Prostate gland (tissue), 2 donors: ENCODE results near the gene NXPH4. TPM values are rescaled to one million over a fixed set of nuclear protein-coding genes. Genes with fewer than 3 reads are reported as not detected.
A peak's percentile ranks its signal among the peaks of the same experiment; 100 is the strongest.

Source experiments
- DNase-seq: peaks from one replicate; pipeline ENCODE4 v3.0.0-alpha.2; 2019; ENCODE audit warnings: low spot score
- H3K27ac ChIP-seq, 2 donors: fragments of 200-600 bp; sonication (generic); 2 replicates each; pipeline ENCODE4 v1.5.1; 2017 to 2019
- H3K27me3 ChIP-seq: fragments of 200-600 bp; sonication (generic); replicated peaks from 2 replicates; pipeline ENCODE4 v1.5.1; 2019; ENCODE audit not compliant: insufficient read depth
- H3K36me3 ChIP-seq, 2 donors: fragments of 200-600 bp; sonication (generic); 1 replicate in 1 of 2; 2 replicates in 1 of 2; pipeline versions ENCODE4 v1.5.1 to v1.8.1; 2017 to 2019
- H3K4me1 ChIP-seq: fragments of 200-600 bp; sonication (generic); replicated peaks from 2 replicates; pipeline ENCODE4 v1.5.1; 2019
- H3K4me3 ChIP-seq, 2 donors: fragments of 200-600 bp; sonication (generic); 2 replicates each; pipeline ENCODE4 v1.5.1; 2017 to 2019
- H3K9me3 ChIP-seq: fragments of 200-600 bp; sonication (generic); 2 replicates; pipeline ENCODE4 v1.5.1; 2017
- CTCF ChIP-seq, 4 experiments: fragments of 200-600 bp in 2 of 4; fragments of 450-650 bp in 2 of 4; sonication (generic) in 2 of 4; IDR thresholded peaks; 1 replicate in 3 of 4; 2 replicates in 1 of 4; pipeline ENCODE4 v1.5.1; 2016 to 2019; ENCODE audit warnings: antibody characterized with exemption in 4 of 4, mild to moderate bottlenecking in 2 of 4, moderate library complexity in 2 of 4
- POLR2A ChIP-seq: fragments of 450-650 bp; IDR thresholded peaks from one replicate; pipeline ENCODE4 v1.6.1; 2016; ENCODE audit warnings: antibody characterized with exemption, mild to moderate bottlenecking
- POLR2AphosphoS5 ChIP-seq: sonication (generic); formaldehyde crosslinking; IDR thresholded peaks from one replicate; pipeline ENCODE4 v1.6.1; 2017; ENCODE audit warnings: antibody characterized with exemption
- WGBS: methylation state at CpG from one replicate; pipeline ENCODE4 v1.1.5; 2018; 5-methylcytosine and 5-hydroxymethylcytosine counted together
- intact Hi-C: fragments of 100-400 bp; cut with DNase I; formaldehyde crosslinking; loops from one replicate; pipeline ENCODE4 v1.14.2; 2022
- total RNA-seq, 2 donors: library from RNA; depleted of rRNA; stranded (reverse); fragments of >200 nt; gene quantifications; one replicate each; pipeline ENCODE4 v1.1.0, GENCODE V29; 2016

Gene NXPH4
- total RNA-seq, 2 donors from 2014 or later, result 10.2 to 18.1 TPM

- intact Hi-C loops, result no loop called here
- WGBS, result 24% methylated on average over 7 of the region's 7 CpGs
- no peak overlapping the region for H3K27ac ChIP-seq
- H3K4me3 ChIP-seq, result no peak overlapping the region
- peaks cover 0 to 26% of the 10 kb centered on the region in 2 donors for H3K36me3 ChIP-seq
- no peaks in the 10 kb centered on the region for H3K9me3 ChIP-seq
- no peaks in the 10 kb centered on the region for H3K4me1 ChIP-seq
- no peaks in the 10 kb centered on the region for H3K27me3 ChIP-seq
- no peak for DNase-seq
- TF ChIP-seq POLR2A, result no peak
- no peak for TF ChIP-seq POLR2AphosphoS5
- TF ChIP-seq CTCF (IDR thresholded peaks at IDR 0.05), result no peak
Measured at GRCh38 chr12:57169969-57170368, 46.6 kb upstream of the NXPH4 start.

GRCh38 chr12:57170408-57170807 is 46.2 kb upstream of the NXPH4 start:
- TF ChIP-seq CTCF (IDR thresholded peaks at IDR 0.05) (no peak), POLR2A (no peak), POLR2AphosphoS5 (no peak)
- H3K27ac ChIP-seq, result no peak overlapping the region
- intact Hi-C loops, result no loop called here
- peaks cover 0 to 26% of the 10 kb centered on the region in 2 donors for H3K36me3 ChIP-seq
- no peak overlapping the region for H3K4me3 ChIP-seq
- no peaks in the 10 kb centered on the region for H3K27me3 ChIP-seq
- WGBS, result 90% methylated on average over 1 of the region's 1 CpG
- no peak for DNase-seq
- no peaks in the 10 kb centered on the region for H3K4me1 ChIP-seq
- no peaks in the 10 kb centered on the region for H3K9me3 ChIP-seq

DNA sequence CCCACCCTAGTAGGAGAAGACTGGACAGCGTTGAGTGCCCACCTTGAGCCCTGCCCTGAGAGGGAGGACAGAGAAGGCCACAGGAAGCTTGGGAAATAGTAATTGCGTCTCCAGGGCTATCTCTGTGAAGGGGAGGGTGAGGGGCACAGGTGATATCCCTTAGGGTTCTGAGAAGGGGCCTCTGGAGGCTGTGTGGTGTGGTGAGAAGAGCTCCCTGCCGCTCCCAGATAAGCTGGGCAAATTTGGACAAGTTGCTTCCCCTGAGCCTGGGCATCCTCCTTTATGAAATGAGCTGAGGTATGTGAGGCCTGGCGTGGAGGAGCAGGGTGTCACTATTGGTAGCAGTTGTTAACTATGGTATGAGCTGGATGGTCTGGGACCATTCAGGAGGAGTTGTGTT is 45.7 kb upstream of the NXPH4 start:
- 88% methylated on average over 4 of the region's 4 CpGs for WGBS
- H3K4me1 ChIP-seq, result peaks cover 2% of the 10 kb centered on the region
- peaks cover 0 to 25% of the 10 kb centered on the region in 2 donors for H3K36me3 ChIP-seq
- no peak overlapping the region for H3K27ac ChIP-seq
- no peaks in the 10 kb centered on the region for H3K27me3 ChIP-seq
- intact Hi-C loops, result no loop called here
- DNase-seq, result no peak
- H3K9me3 ChIP-seq, result no peaks in the 10 kb centered on the region
- TF ChIP-seq CTCF (IDR thresholded peaks at IDR 0.05) (no peak), POLR2A (no peak), POLR2AphosphoS5 (no peak)
- H3K4me3 ChIP-seq, result no peak overlapping the region

DNA sequence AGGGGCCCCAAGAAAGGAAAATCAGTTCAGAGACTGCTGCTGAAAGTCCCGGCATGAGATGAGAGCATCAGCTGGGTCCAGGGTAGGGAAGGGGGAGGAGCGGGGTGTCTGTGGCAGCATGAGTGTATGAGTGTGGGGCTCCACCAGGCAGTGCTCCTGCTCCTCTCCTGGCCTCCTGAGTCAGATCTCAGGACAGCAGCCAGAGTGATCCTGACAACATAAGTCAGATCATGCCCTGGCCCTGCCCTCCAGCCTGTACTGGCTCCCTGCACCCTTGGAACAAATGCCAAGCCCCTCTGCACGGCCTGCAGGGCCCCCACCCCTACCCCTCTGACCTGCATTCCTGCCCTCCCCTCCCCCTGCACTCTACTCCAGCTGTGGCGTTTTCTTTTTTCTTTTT is 44.9 kb upstream of the NXPH4 start:
- no peak for TF ChIP-seq POLR2A
- TF ChIP-seq CTCF (IDR thresholded peaks at IDR 0.05), result no peak
- no peak for TF ChIP-seq POLR2AphosphoS5
- Histone ChIP-seq H3K36me3 (peaks cover 0 to 20% of the 10 kb centered on the region in 2 donors), H3K27me3 (no peaks in the 10 kb centered on the region), H3K4me3 (no peak overlapping the region), H3K4me1 (peaks cover 3% of the 10 kb centered on the region), H3K9me3 (no peaks in the 10 kb centered on the region), H3K27ac (no peak overlapping the region)
- intact Hi-C loops, result loop anchor here (2.0 kb wide), 1 partner anchor 47 kb away; no protein-coding TSS in a partner anchor
- no peak for DNase-seq
- 47% methylated on average over 4 of the region's 4 CpGs for WGBS

DNA sequence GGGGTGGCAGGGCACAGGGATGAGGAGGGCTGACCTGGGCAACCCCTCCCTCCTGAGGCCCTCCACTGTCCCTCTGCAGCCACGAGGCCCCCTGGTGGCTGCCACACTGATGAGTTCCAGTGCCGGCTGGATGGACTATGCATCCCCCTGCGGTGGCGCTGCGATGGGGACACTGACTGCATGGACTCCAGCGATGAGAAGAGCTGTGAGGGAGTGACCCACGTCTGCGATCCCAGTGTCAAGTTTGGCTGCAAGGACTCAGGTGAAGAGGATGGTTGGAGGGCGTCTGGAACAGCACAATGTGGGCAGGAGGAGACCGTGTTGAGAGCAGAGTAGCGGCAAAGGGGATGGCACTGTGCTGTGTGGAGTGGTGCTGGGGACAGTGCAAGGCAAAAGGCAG is 43.5 kb upstream of the NXPH4 start:
- peaks cover 3% of the 10 kb centered on the region for H3K4me1 ChIP-seq
- 77% methylated on average over 11 of the region's 11 CpGs for WGBS

More for the DNA sequence above, 43.5 kb upstream of the NXPH4 start:
- no peak for DNase-seq
- Histone ChIP-seq H3K36me3 (peaks cover 0 to 12% of the 10 kb centered on the region in 2 donors), H3K27me3 (no peaks in the 10 kb centered on the region), H3K4me3 (no peak overlapping the region), H3K27ac (no peak overlapping the region), H3K9me3 (no peaks in the 10 kb centered on the region)
- TF ChIP-seq POLR2A (no peak), CTCF (IDR thresholded peaks at IDR 0.05) (peak in 2 of 4 experiments; percentile 22 to 50), POLR2AphosphoS5 (no peak)
- intact Hi-C loops, result loop anchor here (2.0 kb wide), 1 partner anchor 48 kb away; no protein-coding TSS in a partner anchor
